H9 (cell line): ENCODE measurements around the gene DEFB125. TPM values are rescaled to one million over a fixed set of nuclear protein-coding genes. Genes with fewer than 3 reads are reported as not detected.

Experiments used
- DNase-seq: peaks from one replicate; pipeline ENCODE4 v3.0.0-alpha.2; 2017
- H2AFZ ChIP-seq: one replicate; pipeline ENCODE4 v1.6.1; 2013; ENCODE audit warnings: mild to moderate bottlenecking, low read length, control low read depth, moderate library complexity
- H2AK5ac ChIP-seq: 2 replicates; pipeline ENCODE4 v1.6.1; 2013; ENCODE audit warnings: low read length, control low read depth, mixed read lengths; ENCODE audit not compliant: insufficient read length
- H2BK120ac ChIP-seq: one replicate; pipeline ENCODE4 v1.6.1; 2013; ENCODE audit warnings: low read depth, mild to moderate bottlenecking, low read length, control low read depth, inconsistent platforms; ENCODE audit not compliant: poor library complexity, severe bottlenecking
- H2BK12ac ChIP-seq: 2 replicates; pipeline ENCODE4 v1.6.1; 2013; ENCODE audit warnings: low read length, control low read depth, mixed read lengths, low read depth; ENCODE audit not compliant: insufficient read length
- H2BK15ac ChIP-seq: 2 replicates; pipeline ENCODE4 v1.6.1; 2013; ENCODE audit warnings: low read depth, low read length, control low read depth
- H2BK20ac ChIP-seq: one replicate; pipeline ENCODE4 v1.6.1; 2013; ENCODE audit warnings: low read depth, mild to moderate bottlenecking, low read length, control low read depth, inconsistent platforms; ENCODE audit not compliant: poor library complexity, severe bottlenecking
- H2BK5ac ChIP-seq: 2 replicates; pipeline ENCODE4 v1.6.1; 2013; ENCODE audit warnings: low read length, control low read depth, mixed read lengths; ENCODE audit not compliant: insufficient read length
- H3K14ac ChIP-seq: 2 replicates; pipeline ENCODE4 v1.6.1; 2013; ENCODE audit warnings: low read length, control low read depth; ENCODE audit not compliant: insufficient read depth
- H3K18ac ChIP-seq: 2 replicates; pipeline ENCODE4 v1.6.1; 2013; ENCODE audit warnings: low read depth, mild to moderate bottlenecking, mixed read lengths, low read length, control low read depth; ENCODE audit not compliant: insufficient read length
- H3K23ac ChIP-seq: 2 replicates; pipeline ENCODE4 v1.6.1; 2013; ENCODE audit warnings: low read length, control low read depth, mixed read lengths, low read depth; ENCODE audit not compliant: insufficient read length
- H3K23me2 ChIP-seq: 2 replicates; pipeline ENCODE4 v1.6.1; 2013; ENCODE audit warnings: low read depth, mild to moderate bottlenecking, mixed read lengths, low read length, control low read depth; ENCODE audit not compliant: insufficient read length, poor library complexity, severe bottlenecking
- H3K27ac ChIP-seq: 2 replicates; pipeline ENCODE4 v1.5.1; 2013; ENCODE audit warnings: low read length, control low read depth, mixed read lengths, low read depth; ENCODE audit not compliant: insufficient read length
- H3K27me3 ChIP-seq: 2 replicates; pipeline ENCODE4 v1.6.1; 2013; ENCODE audit warnings: low read length, control low read depth, inconsistent platforms; ENCODE audit not compliant: insufficient read depth
- H3K4ac ChIP-seq: 2 replicates; pipeline ENCODE4 v1.6.1; 2013; ENCODE audit warnings: low read depth, mild to moderate bottlenecking, control low read depth, inconsistent platforms, low read length, moderate library complexity
- H3K4me1 ChIP-seq: 2 replicates; pipeline ENCODE4 v1.6.1; 2013; ENCODE audit warnings: low read length, control low read depth, inconsistent platforms; ENCODE audit not compliant: insufficient read depth
- H3K4me2 ChIP-seq: 2 replicates; pipeline ENCODE4 v1.6.1; 2013; ENCODE audit warnings: low read length, control low read depth, mixed read lengths; ENCODE audit not compliant: insufficient read length, insufficient read depth
- H3K56ac ChIP-seq: 2 replicates; pipeline ENCODE4 v1.6.1; 2013; ENCODE audit warnings: low read depth, mild to moderate bottlenecking, mixed read lengths, low read length, control low read depth; ENCODE audit not compliant: insufficient read length
- H3K79me1 ChIP-seq: 2 replicates; pipeline ENCODE4 v1.6.1; 2013; ENCODE audit warnings: low read depth, mild to moderate bottlenecking, moderate library complexity, low read length, control low read depth, inconsistent platforms; ENCODE audit not compliant: insufficient read depth, poor library complexity, severe bottlenecking
- H3K79me2 ChIP-seq: 2 replicates; pipeline ENCODE4 v1.6.1; 2013; ENCODE audit warnings: low read length, control low read depth, inconsistent platforms; ENCODE audit not compliant: insufficient read depth
- H3K9ac ChIP-seq: 2 replicates; pipeline ENCODE4 v1.6.1; 2013; ENCODE audit warnings: low read length, control low read depth, mixed read lengths; ENCODE audit not compliant: insufficient read length; ENCODE audit errors: extremely low read depth
- H3K9me3 ChIP-seq: one replicate; pipeline ENCODE4 v1.6.1; 2013; ENCODE audit warnings: low read depth, low read length, inconsistent platforms; ENCODE audit not compliant: control insufficient read depth
- H3T11ph ChIP-seq: one replicate; pipeline ENCODE4 v1.6.1; 2013; ENCODE audit warnings: mild to moderate bottlenecking, low read length, control low read depth, inconsistent platforms
- H4K20me1 ChIP-seq: one replicate; pipeline ENCODE4 v1.6.1; 2013; ENCODE audit not compliant: control insufficient read depth, insufficient read length, insufficient read depth
- H4K5ac ChIP-seq: 2 replicates; pipeline ENCODE4 v1.6.1; 2013; ENCODE audit warnings: low read depth, mild to moderate bottlenecking, mixed read lengths, low read length, control low read depth; ENCODE audit not compliant: insufficient read length
- H4K8ac ChIP-seq: replicated peaks from 2 replicates; pipeline ENCODE4 v1.6.1; 2013; ENCODE audit warnings: low read length, control low read depth, mixed read lengths, low read depth; ENCODE audit not compliant: insufficient read length
- H4K91ac ChIP-seq: 2 replicates; pipeline ENCODE4 v1.6.1; 2013; ENCODE audit warnings: low read depth, mild to moderate bottlenecking, moderate library complexity, mixed read lengths, low read length, control low read depth; ENCODE audit not compliant: insufficient read length
- H3K27ac Mint-ChIP-seq, 3 experiments: 2 replicates in 2 of 3; 3 replicates in 1 of 3; pipeline ENCODE4 v1.8.0; 2020 to 2021; ENCODE audit warnings: mixed read lengths in 3 of 3, mild to moderate bottlenecking in 1 of 3, moderate library complexity in 1 of 3
- H3K27me3 Mint-ChIP-seq: 2 replicates; pipeline ENCODE4 v1.8.0; 2021; ENCODE audit warnings: low read depth, mild to moderate bottlenecking, moderate library complexity, mixed read lengths
- H3K36me3 Mint-ChIP-seq, 3 experiments: 2 replicates in 2 of 3; 3 replicates in 1 of 3; pipeline ENCODE4 v1.8.0; 2020 to 2021; ENCODE audit warnings: low read depth in 3 of 3, mixed read lengths in 3 of 3; ENCODE audit not compliant: insufficient read depth in 1 of 3
- H3K4me1 Mint-ChIP-seq, 2 experiments: 2 replicates each; pipeline ENCODE4 v1.8.0; 2020; ENCODE audit warnings: mixed read lengths in 2 of 2
- H3K4me3 Mint-ChIP-seq, 2 experiments: 2 replicates in 1 of 2; 3 replicates in 1 of 2; pipeline ENCODE4 v1.8.0; 2020 to 2021; ENCODE audit warnings: mild to moderate bottlenecking in 2 of 2, mixed read lengths in 2 of 2, moderate library complexity in 1 of 2
- H3K9me3 Mint-ChIP-seq, 2 experiments: 2 replicates in 1 of 2; 3 replicates in 1 of 2; pipeline ENCODE4 v1.8.0; 2020; ENCODE audit warnings: mild to moderate bottlenecking in 2 of 2, mixed read lengths in 2 of 2, moderate library complexity in 1 of 2
- CTCF ChIP-seq: fragments of 200-600 bp; sonication (generic); conservative IDR thresholded peaks from 3 replicates; pipeline ENCODE4 v1.8.0; 2021; ENCODE audit warnings: antibody characterized with exemption, mild to moderate bottlenecking
- total RNA-seq: library from RNA; stranded (reverse); gene quantifications from 2 replicates; pipeline ENCODE4 v1.2.1, GENCODE V29; 2021

Gene DEFB125
- total RNA-seq, 1 experiment from 2014 or later = not detected

GRCh38 chr20:93641-94040 lies 6.2 kb downstream of the DEFB125 start:
- Histone ChIP-seq H2BK20ac (no peak overlapping the region), H2AK5ac (no peak overlapping the region), H2BK12ac (no peak overlapping the region), H4K20me1 (no peaks in the 10 kb centered on the region), H3K4ac (no peak overlapping the region), H3K27me3 (no peaks in the 10 kb centered on the region), H2AFZ (no peak overlapping the region), H3K79me1 (no peaks in the 10 kb centered on the region), H3K18ac (no peak overlapping the region), H3K4me2 (no peak overlapping the region), H4K5ac (no peak overlapping the region), H3K79me2 (no peaks in the 10 kb centered on the region), H3T11ph (no peak overlapping the region), H2BK120ac (no peak overlapping the region), H4K8ac (no peak overlapping the region), H3K9ac (no peak overlapping the region), H3K23me2 (no peaks in the 10 kb centered on the region), H2BK5ac (no peak overlapping the region), H3K9me3 (peaks cover 47% of the 10 kb centered on the region), H3K4me1 (no peaks in the 10 kb centered on the region), H4K91ac (no peak overlapping the region), H3K23ac (no peak overlapping the region), H2BK15ac (no peak overlapping the region), H3K14ac (no peak overlapping the region), H3K27ac (no peak overlapping the region), H3K56ac (no peak overlapping the region)
- Mint-ChIP-seq H3K27ac (no peak overlapping the region), H3K9me3 (peaks cover 27 to 86% of the 10 kb centered on the region in 2 experiments), H3K4me3 (no peak overlapping the region), H3K27me3 (peaks cover 31% of the 10 kb centered on the region), H3K36me3 (no peaks in the 10 kb centered on the region; a peak in 1 of 7 replicates), H3K4me1 (no peaks in the 10 kb centered on the region)
- TF ChIP-seq CTCF = no peak
- no peak for DNase-seq
